Neuronal stem cell (in vitro differentiated cells): ENCODE data around the gene CNTNAP2.

ENCODE experiments used
- DNase-seq: peaks from one replicate; pipeline ENCODE4 v3.0.0-alpha.2; 2013; ENCODE audit warnings: low spot score
- H2AFZ ChIP-seq: one replicate; pipeline ENCODE4 v1.6.1; 2013; ENCODE audit warnings: mild to moderate bottlenecking, low read length, inconsistent platforms
- H2AK5ac ChIP-seq: 2 replicates; pipeline ENCODE4 v1.6.1; 2013; ENCODE audit warnings: low read depth, mild to moderate bottlenecking, inconsistent platforms, low read length, moderate library complexity, mixed read lengths
- H2BK120ac ChIP-seq: 2 replicates; pipeline ENCODE4 v1.6.1; 2013; ENCODE audit warnings: low read depth, mild to moderate bottlenecking, inconsistent platforms, low read length, moderate library complexity, mixed read lengths
- H2BK12ac ChIP-seq: one replicate; pipeline ENCODE4 v1.6.1; 2013; ENCODE audit warnings: low read length, inconsistent platforms
- H2BK15ac ChIP-seq: 2 replicates; pipeline ENCODE4 v1.6.1; 2013; ENCODE audit warnings: mild to moderate bottlenecking, low read length, inconsistent platforms, mixed read lengths
- H2BK5ac ChIP-seq: one replicate; pipeline ENCODE4 v1.6.1; 2013; ENCODE audit warnings: inconsistent platforms, mild to moderate bottlenecking, low read length, moderate library complexity
- H3K14ac ChIP-seq: one replicate; pipeline ENCODE4 v1.6.1; 2013; ENCODE audit warnings: low read length, inconsistent platforms
- H3K18ac ChIP-seq: 2 replicates; pipeline ENCODE4 v1.6.1; 2013; ENCODE audit warnings: low read length, inconsistent platforms
- H3K23ac ChIP-seq: 2 replicates; pipeline ENCODE4 v1.6.1; 2013; ENCODE audit warnings: low read depth, mild to moderate bottlenecking, mixed read lengths, low read length, inconsistent platforms; ENCODE audit not compliant: poor library complexity
- H3K27ac ChIP-seq: replicated peaks from 3 replicates; pipeline ENCODE4 v1.5.1; 2013; ENCODE audit warnings: low read length, inconsistent platforms
- H3K27me3 ChIP-seq, 3 experiments: 2 replicates each; pipeline ENCODE4 v1.6.1; 2013; ENCODE audit warnings: low read length in 3 of 3, mild to moderate bottlenecking in 2 of 3, inconsistent platforms in 1 of 3, low read depth in 1 of 3, mixed read lengths in 1 of 3, moderate library complexity in 1 of 3; ENCODE audit not compliant: control insufficient read depth in 3 of 3, insufficient read depth in 3 of 3
- H3K36me3 ChIP-seq, 2 donors: replicated peaks in 1 of 2; 2 replicates each; pipeline ENCODE4 v1.6.1; 2013; ENCODE audit warnings: low read length in 2 of 2; ENCODE audit not compliant: control insufficient read depth in 2 of 2, insufficient read depth in 2 of 2
- H3K4ac ChIP-seq: 2 replicates; pipeline ENCODE4 v1.6.1; 2013; ENCODE audit warnings: inconsistent platforms, mild to moderate bottlenecking, low read length, moderate library complexity
- H3K4me1 ChIP-seq, 2 donors: 1 replicate in 1 of 2; 2 replicates in 1 of 2; pipeline ENCODE4 v1.6.1; 2013; ENCODE audit warnings: low read length in 2 of 2, low read depth in 1 of 2; ENCODE audit not compliant: control insufficient read depth in 2 of 2, insufficient read depth in 1 of 2
- H3K4me2 ChIP-seq: one replicate; pipeline ENCODE4 v1.6.1; 2013; ENCODE audit warnings: mild to moderate bottlenecking, low read length, inconsistent platforms; ENCODE audit not compliant: insufficient read depth, poor library complexity, severe bottlenecking
- H3K4me3 ChIP-seq, 2 donors: 2 replicates each; pipeline ENCODE4 v1.5.1; 2013; ENCODE audit warnings: low read length in 2 of 2, mild to moderate bottlenecking in 2 of 2, inconsistent platforms in 1 of 2, moderate library complexity in 1 of 2
- H3K79me1 ChIP-seq: one replicate; pipeline ENCODE4 v1.6.1; 2013; ENCODE audit warnings: low read depth, mild to moderate bottlenecking, inconsistent platforms, low read length, moderate library complexity
- H3K9ac ChIP-seq: one replicate; pipeline ENCODE4 v1.6.1; 2013; ENCODE audit warnings: mild to moderate bottlenecking, low read depth, low read length, inconsistent platforms; ENCODE audit not compliant: poor library complexity
- H3K9me3 ChIP-seq, 2 donors: replicated peaks in 1 of 2; 2 replicates each; pipeline versions ENCODE3 to v1.6.1; 2013; ENCODE audit warnings: low read length in 2 of 2, mild to moderate bottlenecking in 2 of 2, inconsistent platforms in 1 of 2, low read depth in 1 of 2, mixed read lengths in 1 of 2, moderate library complexity in 1 of 2; ENCODE audit not compliant: control insufficient read depth in 2 of 2, insufficient read depth in 1 of 2
- H4K8ac ChIP-seq: one replicate; pipeline ENCODE4 v1.6.1; 2013; ENCODE audit warnings: low read depth, mild to moderate bottlenecking, inconsistent platforms, low read length, moderate library complexity
- H4K91ac ChIP-seq: one replicate; pipeline ENCODE4 v1.6.1; 2013; ENCODE audit warnings: low read length, low read depth, mild to moderate bottlenecking, inconsistent platforms; ENCODE audit not compliant: poor library complexity
- WGBS, 2 donors: extraction: QIAGEN DNeasy Blood & Tissue Kit; methylation state at CpG; one replicate each; pipeline ENCODE4 v1.1.7; 2013; ENCODE audit warnings: missing lambda C conversion rate in 2 of 2, mixed read lengths in 1 of 2; ENCODE audit not compliant: insufficient read length in 2 of 2, insufficient replicate concordance in 1 of 2; ENCODE audit errors: extremely low coverage in 2 of 2; 5-methylcytosine and 5-hydroxymethylcytosine counted together

CNTNAP2 gene

DNA sequence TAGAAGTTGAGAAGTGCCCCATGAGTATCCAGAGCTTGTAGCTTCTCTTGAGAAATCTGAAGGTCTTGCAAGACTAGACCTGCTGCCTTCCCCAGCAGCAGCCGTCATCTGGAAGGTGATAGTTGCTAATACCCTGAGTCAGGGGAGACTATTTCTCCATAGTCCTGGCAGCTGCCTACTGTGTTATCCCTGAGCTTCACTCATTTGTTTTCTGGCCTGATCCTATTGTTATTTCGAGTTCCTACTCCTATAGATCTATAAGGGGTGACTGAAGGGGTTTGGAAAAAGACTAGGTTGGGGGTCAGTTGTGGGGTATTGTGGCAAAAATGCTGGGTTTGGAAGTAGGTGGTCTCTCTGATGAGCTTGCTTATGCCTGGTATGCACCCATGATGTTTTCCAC, 297.8 kb downstream of the CNTNAP2 start:
- Histone ChIP-seq H3K36me3 (no peaks in the 10 kb centered on the region), H3K23ac (no peak overlapping the region), H2AFZ (no peak overlapping the region), H2AK5ac (no peak overlapping the region), H3K4me1 (peaks cover 0 to 6% of the 10 kb centered on the region in 2 donors), H4K91ac (no peak overlapping the region), H3K4me3 (no peak overlapping the region), H3K27ac (no peak overlapping the region), H3K9ac (no peak overlapping the region), H2BK5ac (no peak overlapping the region), H3K14ac (no peak overlapping the region), H3K9me3 (no peaks in the 10 kb centered on the region), H3K18ac (no peak overlapping the region), H2BK12ac (no peak overlapping the region), H3K4ac (no peak overlapping the region), H2BK15ac (no peak overlapping the region), H3K4me2 (no peak overlapping the region), H3K79me1 (no peaks in the 10 kb centered on the region), H2BK120ac (no peak overlapping the region), H3K27me3 (no peaks in the 10 kb centered on the region), H4K8ac (no peak overlapping the region)
- no CpG with 5 or more reads among the region's 2 CpGs for WGBS, 2 donors
- no peak for DNase-seq

DNA sequence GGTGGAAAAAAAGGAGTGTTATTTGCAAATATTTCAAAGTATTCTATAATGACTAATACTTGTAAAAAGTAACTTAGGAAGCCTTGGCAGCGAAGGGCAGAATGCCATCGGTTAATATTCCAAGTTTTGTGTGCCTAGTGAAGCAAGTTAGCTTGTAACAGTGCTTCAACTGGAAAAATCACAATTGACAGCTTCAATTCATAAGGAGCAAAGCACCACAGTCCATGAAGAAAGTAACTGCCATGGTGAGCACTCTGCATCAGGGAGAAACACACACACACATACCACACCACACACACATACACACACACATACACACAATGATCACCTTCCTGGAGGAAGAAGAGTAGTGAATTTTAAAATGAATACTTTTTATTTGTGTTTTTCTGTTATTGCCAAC, 298.3 kb downstream of the CNTNAP2 start:
- Histone ChIP-seq H3K4ac (no peak overlapping the region), H3K36me3 (no peaks in the 10 kb centered on the region), H3K9me3 (no peaks in the 10 kb centered on the region), H3K27ac (no peak overlapping the region), H2BK15ac (no peak overlapping the region), H2BK120ac (no peak overlapping the region), H2AFZ (no peak overlapping the region), H3K9ac (no peak overlapping the region), H2AK5ac (no peak overlapping the region), H3K79me1 (no peaks in the 10 kb centered on the region), H3K14ac (no peak overlapping the region), H3K4me1 (peaks cover 0 to 6% of the 10 kb centered on the region in 2 donors), H4K91ac (no peak overlapping the region), H3K4me2 (no peak overlapping the region), H3K18ac (no peak overlapping the region), H4K8ac (no peak overlapping the region), H2BK12ac (no peak overlapping the region), H3K27me3 (no peaks in the 10 kb centered on the region), H2BK5ac (no peak overlapping the region), H3K4me3 (no peak overlapping the region), H3K23ac (no peak overlapping the region)
- DNase-seq = no peak
- WGBS, 2 donors = no CpG with 5 or more reads among the region's 2 CpGs

DNA sequence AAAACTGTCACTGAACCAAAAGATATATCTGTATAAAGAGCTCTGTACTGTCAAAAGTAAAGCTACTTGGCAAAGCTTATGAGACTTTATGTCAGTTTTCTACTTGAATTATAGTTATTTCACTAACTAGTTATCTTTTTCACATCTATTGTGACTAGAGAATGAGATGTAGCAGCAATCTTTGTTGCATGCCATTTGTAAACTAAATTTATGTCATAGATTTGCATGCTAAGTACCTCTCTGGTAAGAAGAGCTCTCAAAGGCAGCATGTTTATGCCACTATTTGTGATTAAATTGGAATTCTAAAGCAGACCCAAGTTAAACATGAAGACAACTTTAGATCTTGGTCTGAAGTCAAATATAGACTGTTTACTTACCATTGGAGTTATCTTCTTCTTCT, 300.6 kb downstream of the CNTNAP2 start:
- Histone ChIP-seq H2AFZ (no peak overlapping the region), H3K14ac (no peak overlapping the region), H2BK5ac (no peak overlapping the region), H4K8ac (no peak overlapping the region), H3K18ac (no peak overlapping the region), H3K4ac (no peak overlapping the region), H3K23ac (no peak overlapping the region), H3K9ac (no peak overlapping the region), H3K4me1 (peaks cover 0 to 4% of the 10 kb centered on the region in 2 donors), H2BK12ac (no peak overlapping the region), H2BK120ac (no peak overlapping the region), H3K27ac (no peak overlapping the region), H2BK15ac (no peak overlapping the region), H3K36me3 (no peaks in the 10 kb centered on the region), H3K27me3 (no peaks in the 10 kb centered on the region), H2AK5ac (no peak overlapping the region), H4K91ac (no peak overlapping the region), H3K79me1 (no peaks in the 10 kb centered on the region), H3K4me3 (no peak overlapping the region), H3K4me2 (no peak overlapping the region), H3K9me3 (no peaks in the 10 kb centered on the region)
- DNase-seq = no peak

DNA sequence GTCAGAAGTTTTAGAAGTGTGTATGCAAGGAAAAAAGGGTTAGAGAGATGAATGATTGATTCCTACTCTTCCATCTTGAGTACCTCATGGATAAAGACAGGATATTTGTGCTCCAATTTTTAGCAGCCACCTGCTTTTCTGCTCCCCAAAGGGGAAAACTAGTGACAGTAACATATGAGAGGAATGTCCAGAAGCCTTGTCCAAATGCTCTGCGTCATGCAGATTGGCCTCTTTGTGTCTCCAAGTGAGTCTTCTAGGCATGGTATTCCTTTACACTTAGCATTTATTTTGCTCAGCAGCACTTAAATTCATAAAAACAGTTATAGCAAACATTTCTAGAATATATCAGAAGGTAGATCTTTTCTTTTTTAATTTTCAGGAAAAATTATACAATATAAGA, 306.8 kb downstream of the CNTNAP2 start:
- Histone ChIP-seq H3K27ac (no peak overlapping the region), H3K14ac (no peak overlapping the region), H3K4ac (no peak overlapping the region), H2BK120ac (no peak overlapping the region), H3K4me2 (no peak overlapping the region), H2AK5ac (no peak overlapping the region), H2BK12ac (no peak overlapping the region), H2BK15ac (no peak overlapping the region), H3K36me3 (no peaks in the 10 kb centered on the region), H3K4me3 (no peak overlapping the region), H3K4me1 (no peaks in the 10 kb centered on the region), H3K9me3 (no peaks in the 10 kb centered on the region), H4K91ac (no peak overlapping the region), H4K8ac (no peak overlapping the region), H3K23ac (no peak overlapping the region), H3K18ac (no peak overlapping the region), H3K79me1 (no peaks in the 10 kb centered on the region), H3K27me3 (no peaks in the 10 kb centered on the region), H3K9ac (no peak overlapping the region), H2AFZ (no peak overlapping the region), H2BK5ac (no peak overlapping the region)
- WGBS, 2 donors = no CpG with 5 or more reads among the region's 1 CpG
- no peak for DNase-seq
